GM15510 (cell line): Measurements from ENCODE around the gene MYBBP1A.

Source experiments
- POLR2A ChIP-seq: IDR thresholded peaks from 3 replicates; pipeline ENCODE4 v1.6.1; 2011; ENCODE audit warnings: borderline replicate concordance; ENCODE audit not compliant: insufficient read length; ENCODE audit errors: extremely low read depth

MYBBP1A gene

DNA sequence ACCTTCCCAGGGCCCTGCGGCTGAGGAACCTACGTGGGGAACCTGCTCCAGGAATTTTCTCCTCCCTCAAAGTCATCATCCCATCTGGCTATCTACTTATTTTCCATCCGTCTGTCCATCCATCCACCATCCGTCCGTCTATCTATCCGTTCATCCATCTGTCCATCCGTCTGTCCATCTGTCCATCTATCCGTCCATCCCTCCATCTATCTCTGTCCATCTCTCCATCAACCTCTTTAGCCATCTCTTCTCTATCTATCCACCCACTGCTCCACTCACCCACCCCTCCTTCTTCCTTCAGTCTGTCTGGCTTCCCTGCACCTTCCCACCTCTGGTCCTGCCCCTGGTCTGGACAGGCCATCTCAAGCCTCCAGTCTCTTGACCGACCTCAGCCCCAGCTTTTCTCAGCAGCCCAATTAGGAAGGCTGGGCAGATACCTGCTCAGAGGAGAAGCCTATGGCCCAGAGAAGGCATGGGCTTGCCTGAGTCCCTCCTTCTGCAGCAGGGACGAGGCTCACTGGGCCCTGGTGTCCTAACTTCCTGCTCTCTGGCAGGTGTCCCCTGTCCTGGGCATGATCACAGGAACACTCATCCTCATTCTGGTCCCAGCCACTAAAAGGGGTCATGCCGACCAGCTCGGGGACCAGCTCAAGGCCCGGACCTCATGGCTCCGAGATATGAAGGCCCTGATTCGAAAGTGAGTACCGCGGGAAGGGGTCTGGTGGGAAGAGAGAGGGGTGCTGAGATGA lies 23.0 kb downstream of the MYBBP1A start:
- TF ChIP-seq POLR2A = no peak

DNA sequence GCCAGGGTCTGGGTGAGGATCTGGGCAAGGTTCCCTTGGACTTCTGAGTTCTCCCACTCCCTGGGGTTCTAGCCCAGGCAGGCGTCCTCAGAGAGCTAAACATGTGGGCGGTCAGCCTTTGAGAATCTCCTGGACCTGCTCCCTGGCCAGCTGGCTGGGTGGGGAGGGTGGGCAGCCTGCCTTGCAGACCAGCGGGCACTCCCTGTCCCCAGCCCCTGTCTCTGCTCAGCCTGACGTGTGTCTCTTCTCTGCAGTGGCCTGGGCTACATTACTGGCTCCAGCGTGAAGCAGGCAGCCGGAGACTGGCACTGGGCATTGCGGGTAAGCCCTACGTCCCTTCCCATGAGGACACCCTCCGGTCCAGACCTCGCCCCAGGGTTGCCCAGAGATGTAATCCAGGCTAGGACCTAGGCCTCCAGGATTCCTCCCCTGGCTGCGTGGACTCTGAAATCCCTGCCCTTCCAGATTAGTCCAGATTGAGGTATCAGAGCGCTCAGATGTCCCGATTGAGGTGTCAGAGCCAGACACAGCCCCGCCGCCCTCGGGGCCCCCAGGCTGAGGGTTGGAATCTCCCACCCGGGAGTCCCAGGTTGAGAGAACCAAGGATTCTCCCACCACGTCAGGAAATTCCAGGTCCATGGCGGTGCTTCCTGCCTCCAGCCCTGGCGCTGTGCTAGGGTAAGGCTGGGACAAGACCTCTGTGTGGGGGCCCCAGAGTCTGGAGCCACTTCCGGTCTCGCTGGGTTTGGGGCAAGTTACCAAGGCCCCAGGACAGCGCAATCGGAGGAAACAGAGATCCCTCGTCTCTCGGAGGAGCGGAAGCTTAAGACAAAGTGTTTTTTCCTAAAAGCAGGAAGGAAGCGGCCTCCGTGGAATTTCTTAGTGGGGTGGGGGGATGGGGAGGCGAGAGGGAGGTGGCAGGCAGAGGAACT lies 24.1 kb downstream of the MYBBP1A start:
- TF ChIP-seq POLR2A = no peak

DNA sequence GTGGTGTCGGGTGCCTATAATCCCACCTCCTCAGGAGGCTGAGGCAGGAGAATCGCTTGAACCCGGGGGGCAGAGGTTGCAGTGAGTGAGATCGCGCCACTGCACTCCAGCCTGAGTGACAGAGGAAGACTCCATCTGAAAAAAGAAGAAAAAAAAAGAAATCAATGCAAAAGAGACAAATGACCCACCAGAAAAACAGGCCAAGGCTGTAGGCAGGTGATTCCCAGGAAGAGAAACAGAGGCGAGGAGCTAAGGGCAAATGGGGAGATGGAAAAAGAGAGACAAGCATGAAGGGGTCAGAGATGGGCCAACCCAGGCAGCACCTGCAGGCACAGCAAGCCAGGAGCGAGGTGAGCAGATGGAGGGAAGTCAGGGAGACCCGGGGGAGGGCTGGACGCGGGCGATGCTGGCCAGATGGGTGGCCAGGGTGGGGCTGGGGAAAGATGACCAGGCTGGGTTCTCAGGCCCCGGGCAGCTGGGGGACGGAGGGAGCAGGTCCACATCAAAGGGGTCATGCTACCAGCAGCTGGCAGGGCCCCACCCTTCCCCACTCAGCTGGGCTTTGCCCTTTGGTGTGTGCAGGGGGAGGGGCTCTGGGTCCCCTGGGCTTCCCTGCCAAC lies 25.5 kb downstream of the MYBBP1A start:
- no peak for TF ChIP-seq POLR2A

DNA sequence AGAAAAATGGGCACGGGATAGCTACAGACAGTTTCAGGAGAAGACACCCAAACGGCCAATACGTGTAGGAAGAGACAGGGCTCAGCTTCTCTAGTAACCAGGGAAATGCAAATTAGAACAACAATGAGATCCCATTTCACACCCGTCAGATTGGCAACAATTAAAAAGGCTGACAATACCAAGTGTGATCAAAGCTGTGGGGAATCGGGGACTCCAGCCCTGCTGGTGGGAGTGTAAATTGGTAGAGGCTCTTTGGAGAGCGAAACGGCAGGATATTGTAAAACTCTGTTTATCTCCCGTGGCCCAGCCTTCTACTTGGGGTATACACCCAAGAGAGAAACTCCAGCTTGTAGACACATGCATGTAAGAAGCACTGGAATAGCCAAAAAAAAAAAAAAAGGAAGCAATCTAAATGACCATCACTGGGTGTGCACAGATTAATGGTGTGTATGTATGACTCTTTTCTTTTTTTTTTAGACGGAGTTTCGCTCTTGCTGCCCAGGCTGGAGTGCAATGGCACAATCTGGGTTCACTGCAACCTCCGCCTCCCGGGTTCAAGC lies 27.5 kb downstream of the MYBBP1A start:
- no peak for TF ChIP-seq POLR2A

DNA sequence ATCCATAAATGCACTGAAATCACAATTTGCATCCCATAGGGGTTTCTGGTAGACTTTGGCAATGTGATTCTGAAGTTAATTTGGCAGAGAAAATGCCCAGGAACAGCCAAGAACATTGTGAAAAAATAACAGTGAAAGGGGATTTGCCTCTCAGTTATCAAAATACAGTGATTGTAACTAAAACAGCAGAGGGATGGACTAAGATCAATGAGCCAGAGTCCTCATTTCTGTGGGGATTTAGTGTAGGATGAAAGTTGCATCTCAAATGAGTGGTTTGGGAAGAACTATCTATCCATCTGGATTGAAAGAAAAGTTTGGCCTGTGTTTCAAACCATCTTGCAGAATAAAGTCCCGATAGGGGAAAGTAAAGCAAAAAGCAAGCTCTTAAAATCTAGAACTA lies 28.1 kb downstream of the MYBBP1A start:
- TF ChIP-seq POLR2A = no peak

DNA sequence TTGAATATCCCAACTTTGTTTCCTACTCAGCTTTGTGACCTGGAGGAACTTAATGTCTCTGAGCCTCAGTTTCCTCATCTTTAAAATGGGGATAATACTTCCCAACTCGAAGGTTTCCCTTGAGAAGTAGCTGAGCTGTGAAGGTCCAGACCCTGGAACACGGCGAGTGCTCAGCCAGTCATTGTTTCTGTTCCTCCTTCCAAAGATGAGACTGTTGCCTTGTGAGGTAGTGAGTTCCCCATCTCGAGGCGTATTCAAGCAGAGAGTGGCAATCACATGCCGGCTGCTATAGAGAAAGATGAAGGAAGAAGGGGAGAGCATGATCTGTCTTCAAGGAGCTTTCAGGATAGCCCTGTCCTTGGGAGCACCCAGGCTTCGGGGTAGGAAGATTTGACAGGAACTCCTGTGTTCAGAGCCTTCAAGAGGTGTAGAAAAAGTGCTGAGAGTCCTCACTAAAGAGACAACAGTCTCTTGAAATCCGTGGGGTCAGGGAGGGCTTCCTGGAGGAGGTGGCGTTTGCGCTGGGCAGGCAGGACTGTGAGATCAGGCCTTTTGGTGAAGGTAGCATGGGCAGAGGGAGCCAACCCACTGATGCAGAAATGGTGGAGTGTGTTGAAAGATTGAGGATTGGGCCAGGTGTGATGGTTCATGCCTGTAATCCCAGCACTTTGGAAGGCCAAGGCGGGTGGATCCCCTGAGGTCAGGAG lies 29.3 kb downstream of the MYBBP1A start:
- TF ChIP-seq POLR2A = no peak

DNA sequence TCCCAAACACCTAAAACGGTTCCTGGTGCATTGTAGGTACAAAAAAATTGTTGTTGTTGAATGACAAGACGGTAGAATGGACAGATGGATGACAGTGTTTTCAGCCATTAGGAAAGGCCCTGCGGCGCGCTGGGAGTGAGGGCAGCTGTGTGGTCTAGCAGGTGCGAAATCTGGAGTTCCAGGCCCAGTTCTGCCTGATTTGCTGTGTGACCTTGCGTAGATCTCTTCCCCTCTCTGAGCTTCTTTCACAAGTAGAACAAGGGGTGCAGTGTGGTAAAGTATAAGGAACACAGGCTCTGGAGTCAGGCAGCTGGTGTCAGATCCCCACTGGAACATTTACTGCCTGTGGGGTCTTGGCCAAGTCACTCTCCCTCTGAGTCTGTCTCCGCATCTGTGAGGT lies 31.2 kb downstream of the MYBBP1A start:
- TF ChIP-seq POLR2A = no peak

DNA sequence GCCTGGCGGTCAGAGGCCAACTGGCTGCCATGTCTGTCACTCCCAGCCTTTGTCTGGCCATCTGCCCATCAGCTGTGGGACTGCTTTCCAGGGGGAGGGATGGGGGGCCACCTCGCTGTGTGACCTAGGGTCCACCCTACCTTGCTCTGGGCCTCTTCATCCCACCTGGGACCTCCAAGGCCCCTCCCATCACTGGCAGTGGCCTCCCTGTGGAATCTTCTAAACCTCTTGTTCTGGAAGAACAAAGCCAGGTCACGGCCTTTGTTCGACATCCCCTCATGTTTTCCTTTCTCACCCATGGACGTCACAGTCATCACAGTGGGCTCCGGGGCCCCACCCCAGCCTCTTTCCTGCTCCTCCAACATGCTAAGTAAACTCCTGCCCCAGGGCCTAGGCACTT lies 32.5 kb downstream of the MYBBP1A start:
- no peak for TF ChIP-seq POLR2A

DNA sequence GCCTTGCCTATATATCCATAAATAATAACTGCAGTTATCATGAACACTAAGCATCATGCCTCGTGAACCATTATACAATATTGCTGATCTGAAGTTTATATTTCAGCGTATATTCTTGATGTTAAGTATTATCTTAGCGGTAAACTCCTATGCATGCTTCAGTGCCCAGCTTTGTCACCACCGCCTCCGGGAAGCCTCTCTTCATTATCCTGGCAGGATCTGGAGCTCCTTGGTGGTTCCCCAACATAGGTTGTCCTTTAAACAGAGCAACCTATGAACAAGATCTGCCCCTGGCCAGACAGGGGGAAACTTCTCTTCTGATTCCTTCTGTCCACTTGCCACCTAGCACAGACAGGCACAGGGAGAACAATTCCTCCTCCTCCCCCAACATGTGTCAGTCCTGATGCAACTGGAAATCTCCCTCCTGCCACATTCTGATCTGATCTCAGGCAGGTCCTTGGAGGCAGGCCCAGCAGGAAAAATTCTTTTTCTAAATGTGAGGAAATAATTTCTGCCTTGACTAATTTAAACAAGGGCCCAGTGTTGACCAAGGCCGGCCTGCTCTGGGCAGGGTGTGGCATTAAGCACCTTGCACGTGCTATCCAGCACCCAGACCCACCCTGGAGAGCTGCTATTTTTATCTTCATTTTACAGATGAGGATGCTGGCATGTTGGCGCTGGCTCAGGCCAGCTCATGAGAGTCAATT lies 34.1 kb downstream of the MYBBP1A start:
- no peak for TF ChIP-seq POLR2A

DNA sequence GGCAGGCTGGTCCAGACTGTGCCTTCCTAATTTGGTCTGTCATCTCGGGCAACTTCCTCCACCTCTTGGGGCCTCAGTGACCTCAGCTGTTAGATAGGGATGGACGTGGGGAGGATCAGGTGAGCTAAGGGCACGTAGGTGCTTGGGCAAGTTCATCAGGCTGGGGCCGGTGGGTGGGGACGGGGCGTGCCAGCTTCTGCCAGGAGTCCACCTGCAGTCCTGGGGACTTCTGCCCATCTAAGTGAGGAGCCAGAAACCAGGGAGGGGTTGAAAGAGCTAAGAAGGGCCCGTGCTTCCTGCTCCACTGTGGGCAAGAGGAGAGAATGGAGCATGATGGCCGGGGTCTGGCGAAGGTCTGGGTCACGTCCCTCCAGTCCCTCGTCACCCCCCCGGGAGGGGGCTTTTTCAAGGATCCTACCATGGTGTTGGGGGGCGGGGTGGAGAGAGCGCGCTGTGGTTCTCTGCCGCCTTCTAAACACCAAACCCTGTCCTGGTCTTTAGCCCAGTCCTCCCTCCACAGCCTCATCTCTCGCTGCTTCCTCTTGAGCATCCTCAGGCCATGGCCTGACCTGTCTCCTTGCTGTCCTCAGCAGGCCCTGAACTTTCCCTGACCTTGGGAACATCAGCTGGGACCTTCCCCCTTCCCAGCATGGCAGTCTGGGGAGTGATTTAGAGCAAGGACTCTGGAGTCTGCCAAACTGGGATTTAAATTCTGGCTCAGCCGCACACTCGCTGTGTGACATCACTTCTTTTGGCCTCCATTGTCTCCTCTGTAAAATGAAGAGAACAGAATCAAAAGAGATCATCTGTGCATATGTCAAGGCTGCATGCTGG lies 34.9 kb downstream of the MYBBP1A start:
- no peak for TF ChIP-seq POLR2A

DNA sequence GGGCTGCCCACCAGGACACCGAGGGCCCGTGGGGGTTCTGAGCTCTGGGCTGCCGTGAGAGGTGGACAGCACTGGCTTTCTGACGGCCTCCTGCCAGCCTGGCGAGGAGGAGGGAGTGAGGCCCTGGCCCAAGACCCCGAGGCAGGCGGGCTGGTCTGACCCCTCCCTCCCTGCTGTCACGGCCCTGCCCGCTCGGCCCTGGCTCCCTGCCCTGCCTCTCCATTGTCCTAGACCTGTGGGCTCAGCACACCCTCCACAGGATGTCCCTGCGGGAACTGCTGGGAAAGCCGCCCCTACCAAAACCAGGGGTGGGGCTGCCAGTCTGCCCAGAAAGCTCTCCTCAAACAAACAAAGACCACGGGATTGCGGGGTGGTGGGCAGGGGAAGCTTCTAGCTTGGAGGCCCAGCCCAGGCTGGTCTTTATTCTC lies 35.8 kb downstream of the MYBBP1A start:
- no peak for TF ChIP-seq POLR2A

DNA sequence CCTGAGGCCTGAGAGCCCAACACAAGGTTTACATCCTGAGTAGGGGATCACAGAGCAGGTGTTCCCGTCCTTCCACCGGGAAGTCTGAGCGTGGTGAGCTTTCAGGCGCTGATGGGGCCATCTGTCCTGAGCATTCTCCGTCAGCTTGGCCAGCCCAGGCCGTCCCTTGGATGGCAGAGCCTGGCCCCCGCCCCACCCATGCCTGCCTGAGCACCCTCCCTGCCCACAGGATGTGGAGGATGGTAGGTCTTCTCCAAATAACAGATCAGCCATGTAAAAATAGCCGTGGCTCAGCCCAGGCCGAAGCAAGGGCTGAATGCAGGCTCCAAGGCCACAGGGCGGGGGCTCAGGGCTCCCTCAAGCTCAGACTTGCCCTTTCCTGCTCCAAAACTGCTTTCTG lies 36.3 kb downstream of the MYBBP1A start:
- no peak for TF ChIP-seq POLR2A

DNA sequence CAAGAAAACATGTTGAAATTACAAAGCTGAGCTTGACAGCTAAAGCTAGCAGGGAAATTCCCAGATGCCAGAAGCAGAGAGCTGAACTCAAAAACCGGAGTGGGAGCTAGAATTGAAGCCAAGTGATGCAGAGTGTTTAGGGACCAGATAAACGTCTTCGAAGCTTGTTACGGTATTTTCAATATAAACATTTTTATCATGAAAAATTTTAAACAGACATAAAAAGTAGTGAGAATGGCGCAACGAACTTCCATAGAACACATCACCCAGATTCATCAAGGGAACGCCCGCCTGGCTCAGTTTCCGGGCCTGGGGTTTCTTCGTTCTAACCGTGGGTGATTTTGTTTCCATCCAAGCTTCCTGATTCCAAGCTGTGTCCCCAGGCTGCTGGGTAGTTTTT lies 38.4 kb downstream of the MYBBP1A start:
- TF ChIP-seq POLR2A = no peak

DNA sequence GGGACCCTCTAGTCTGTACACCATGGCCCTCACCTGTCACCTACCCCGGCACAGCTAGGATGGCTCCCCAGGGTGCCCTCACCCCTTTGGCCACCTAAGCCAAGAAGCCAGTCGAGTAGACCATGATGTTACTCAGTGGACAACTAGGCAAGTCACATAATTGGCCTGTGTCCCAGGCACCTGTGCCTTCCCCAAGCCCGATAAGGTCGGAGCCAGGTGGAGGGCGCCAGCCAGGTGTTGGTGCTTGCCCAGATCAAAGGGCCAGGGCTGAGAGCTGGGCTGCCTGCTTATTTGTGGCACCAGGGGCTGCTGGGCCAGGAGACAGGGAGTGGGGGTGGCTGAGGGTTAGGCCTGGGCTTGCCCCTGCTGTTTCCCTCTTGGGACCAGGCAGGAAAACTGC lies 39.7 kb downstream of the MYBBP1A start:
- TF ChIP-seq POLR2A = no peak

DNA sequence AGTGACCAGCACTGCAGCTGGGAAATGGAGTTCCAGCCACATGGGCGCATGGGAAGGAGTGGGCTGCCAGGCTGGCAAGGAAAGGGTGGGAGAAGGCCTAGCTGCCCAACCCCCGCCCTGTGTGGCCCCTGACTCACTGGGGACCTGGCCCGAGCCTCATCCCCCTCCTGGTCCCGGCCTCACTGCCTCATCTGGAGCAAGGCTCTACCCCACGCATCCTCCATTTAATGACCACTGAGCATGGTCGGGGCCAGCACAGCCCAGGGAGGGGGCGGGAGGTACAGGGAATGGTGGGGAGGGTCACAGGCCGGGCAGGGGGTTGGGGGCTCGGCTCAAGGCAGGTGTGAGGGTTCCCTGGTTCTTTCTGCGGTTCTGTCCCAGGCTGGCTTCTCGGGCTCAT lies 40.4 kb downstream of the MYBBP1A start:
- TF ChIP-seq POLR2A = no peak
